RWPE2 (cell line): ENCODE results near the gene ZCCHC7.
"Not testable (repeated sequence)": the region's sequence is repeated elsewhere in the genome, so short reads cannot be mapped to it uniquely, and the experiment has no call there.

Experiments used
- ATAC-seq: fragments of 200-7000 bp; cut with Tn5 transposase; 3 replicates; pipeline ENCODE4 v1.9.1; 2021; ENCODE audit warnings: low read depth
- DNase-seq: peaks from one replicate; pipeline ENCODE4 v3.0.0-alpha.2; 2020; ENCODE audit warnings: low spot score
- H3K27ac ChIP-seq: fragments of 450-650 bp; 2 replicates; pipeline ENCODE4 v1.5.1; 2017; ENCODE audit warnings: mild to moderate bottlenecking; ENCODE audit not compliant: poor library complexity, severe bottlenecking
- H3K27me3 ChIP-seq: fragments of 250-450 bp; sonication (Bioruptor Pico); 2 replicates; pipeline ENCODE4 v1.5.1; 2021; ENCODE audit warnings: mild to moderate bottlenecking, moderate library complexity; ENCODE audit not compliant: insufficient read depth, poor library complexity, severe bottlenecking
- H3K36me3 ChIP-seq: fragments of 250-450 bp; sonication (Bioruptor Pico); 2 replicates; pipeline ENCODE4 v1.5.1; 2020; ENCODE audit warnings: low read depth, mild to moderate bottlenecking, moderate library complexity
- H3K4me1 ChIP-seq: fragments of 250-450 bp; sonication (Bioruptor Pico); 2 replicates; pipeline ENCODE4 v1.5.1; 2021; ENCODE audit warnings: mild to moderate bottlenecking, moderate library complexity; ENCODE audit not compliant: insufficient read depth, poor library complexity, severe bottlenecking
- H3K4me3 ChIP-seq: fragments of 250-450 bp; sonication (Bioruptor Pico); 2 replicates; pipeline ENCODE4 v1.5.1; 2021; ENCODE audit warnings: mild to moderate bottlenecking, moderate library complexity; ENCODE audit not compliant: severe bottlenecking
- H3K9me3 ChIP-seq: fragments of 250-450 bp; sonication (Bioruptor Pico); 2 replicates; pipeline ENCODE4 v1.5.1; 2021; ENCODE audit warnings: mild to moderate bottlenecking, moderate library complexity; ENCODE audit not compliant: severe bottlenecking
- TF ChIP-seq, protein P1 (sequence below): fragments of 450-650 bp; IDR thresholded peaks from one replicate; pipeline ENCODE4 v1.5.1; 2017; ENCODE audit warnings: mild to moderate bottlenecking, moderate library complexity; ENCODE audit not compliant: poor library complexity, severe bottlenecking

ZCCHC7 gene

GRCh38 chr9:37395229-37395628 is 274.9 kb downstream of the ZCCHC7 start:
- Histone ChIP-seq H3K27ac (no peak overlapping the region), H3K4me3 (no peak overlapping the region), H3K4me1 (no peaks in the 10 kb centered on the region), H3K36me3 (no peaks in the 10 kb centered on the region), H3K9me3 (no peaks in the 10 kb centered on the region), H3K27me3 (no peaks in the 10 kb centered on the region)
- TF ChIP-seq, protein P1, sequence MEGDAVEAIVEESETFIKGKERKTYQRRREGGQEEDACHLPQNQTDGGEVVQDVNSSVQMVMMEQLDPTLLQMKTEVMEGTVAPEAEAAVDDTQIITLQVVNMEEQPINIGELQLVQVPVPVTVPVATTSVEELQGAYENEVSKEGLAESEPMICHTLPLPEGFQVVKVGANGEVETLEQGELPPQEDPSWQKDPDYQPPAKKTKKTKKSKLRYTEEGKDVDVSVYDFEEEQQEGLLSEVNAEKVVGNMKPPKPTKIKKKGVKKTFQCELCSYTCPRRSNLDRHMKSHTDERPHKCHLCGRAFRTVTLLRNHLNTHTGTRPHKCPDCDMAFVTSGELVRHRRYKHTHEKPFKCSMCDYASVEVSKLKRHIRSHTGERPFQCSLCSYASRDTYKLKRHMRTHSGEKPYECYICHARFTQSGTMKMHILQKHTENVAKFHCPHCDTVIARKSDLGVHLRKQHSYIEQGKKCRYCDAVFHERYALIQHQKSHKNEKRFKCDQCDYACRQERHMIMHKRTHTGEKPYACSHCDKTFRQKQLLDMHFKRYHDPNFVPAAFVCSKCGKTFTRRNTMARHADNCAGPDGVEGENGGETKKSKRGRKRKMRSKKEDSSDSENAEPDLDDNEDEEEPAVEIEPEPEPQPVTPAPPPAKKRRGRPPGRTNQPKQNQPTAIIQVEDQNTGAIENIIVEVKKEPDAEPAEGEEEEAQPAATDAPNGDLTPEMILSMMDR, result no peak
- ATAC-seq (no peak), DNase-seq (no peak)

DNA sequence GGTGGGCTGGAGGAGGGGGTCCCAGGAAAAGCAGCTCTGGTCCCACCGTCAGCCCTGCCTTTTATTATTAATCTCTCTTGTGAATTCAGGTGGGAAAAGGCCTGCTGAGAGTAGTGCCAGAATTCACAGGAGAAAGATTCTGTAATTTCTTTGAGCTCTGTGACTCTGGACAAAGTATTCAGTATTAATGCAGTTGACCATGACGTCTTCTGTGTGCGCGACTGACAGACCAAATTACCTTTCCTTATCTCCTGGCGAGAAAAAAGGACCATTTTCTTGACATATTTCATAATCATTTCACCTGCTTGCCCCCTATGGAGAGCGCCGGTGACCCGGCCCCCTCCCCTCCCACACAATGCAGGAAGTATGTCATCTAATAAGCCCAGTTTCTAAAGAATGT is 275.3 kb downstream of the ZCCHC7 start:
- no peaks in the 10 kb centered on the region for H3K4me1 ChIP-seq
- no peak overlapping the region for H3K4me3 ChIP-seq
- DNase-seq, result no peak
- H3K9me3 ChIP-seq, result no peaks in the 10 kb centered on the region
- no peak for ATAC-seq
- no peak overlapping the region for H3K27ac ChIP-seq
- H3K27me3 ChIP-seq, result no peaks in the 10 kb centered on the region
- TF ChIP-seq, protein P1, result no peak
- no peaks in the 10 kb centered on the region for H3K36me3 ChIP-seq

- not testable (repeated sequence) for H3K4me3 ChIP-seq, DNase-seq, H3K27me3 ChIP-seq, H3K4me1 ChIP-seq, ATAC-seq, H3K27ac ChIP-seq, H3K9me3 ChIP-seq, H3K36me3 ChIP-seq
Observed at GRCh38 chr9:37397948-37398347, 277.6 kb downstream of the ZCCHC7 start.

DNA sequence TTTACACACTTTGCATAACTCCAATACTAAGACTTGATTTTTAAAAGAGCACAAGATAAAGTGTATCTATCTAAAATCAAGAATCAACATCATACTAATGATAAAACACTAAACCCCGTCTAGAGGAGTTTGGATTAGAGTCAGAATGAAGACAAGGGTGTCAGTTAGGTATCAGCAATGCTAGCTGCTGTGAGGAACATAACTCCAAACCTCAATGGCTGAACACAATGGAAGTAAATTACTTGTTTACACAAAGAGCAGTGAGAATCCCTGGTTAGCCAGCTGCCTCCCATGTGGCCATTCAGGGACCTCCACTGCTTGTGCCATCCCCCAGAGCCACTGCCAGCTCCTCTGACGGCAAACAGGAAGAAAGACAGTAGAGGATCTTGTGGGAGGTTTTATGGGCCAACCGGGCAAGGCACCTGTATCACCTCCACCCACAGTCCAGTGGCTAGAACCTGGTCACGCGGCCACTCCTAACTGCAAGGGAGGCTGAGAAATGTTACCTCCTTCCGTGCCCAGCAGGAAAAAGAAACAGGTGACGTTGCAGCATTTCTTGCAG is 278.2 kb downstream of the ZCCHC7 start:
- H3K36me3 ChIP-seq, result no peaks in the 10 kb centered on the region
- H3K9me3 ChIP-seq, result no peaks in the 10 kb centered on the region
- no peak for ATAC-seq
- no peaks in the 10 kb centered on the region for H3K27me3 ChIP-seq
- no peaks in the 10 kb centered on the region for H3K4me1 ChIP-seq
- H3K27ac ChIP-seq, result no peak overlapping the region
- TF ChIP-seq, protein P1, result no peak
- H3K4me3 ChIP-seq, result no peak overlapping the region
- DNase-seq, result no peak

GRCh38 chr9:37399336-37399735 is 279.0 kb downstream of the ZCCHC7 start:
- no peak for DNase-seq
- H3K4me1 ChIP-seq, result no peaks in the 10 kb centered on the region
- H3K27ac ChIP-seq, result no peak overlapping the region
- no peak overlapping the region for H3K4me3 ChIP-seq
- no peaks in the 10 kb centered on the region for H3K27me3 ChIP-seq
- H3K9me3 ChIP-seq, result no peaks in the 10 kb centered on the region
- TF ChIP-seq, protein P1, result no peak
- no peaks in the 10 kb centered on the region for H3K36me3 ChIP-seq
- ATAC-seq, result no peak
